K562 (cell line): ENCODE results near the gene PRSS22. TPM values are rescaled to one million over a fixed set of nuclear protein-coding genes. Genes with fewer than 3 reads are reported as not detected.

ENCODE experiments used
- ARID1B ChIP-seq: fragments of 450-650 bp; IDR thresholded peaks from 2 replicates; pipeline ENCODE4 v1.6.1; 2016; ENCODE audit warnings: antibody characterized with exemption, mild to moderate bottlenecking, inconsistent platforms
- ATF4 ChIP-seq: fragments of 450-650 bp; formaldehyde crosslinking; IDR thresholded peaks from 2 replicates; pipeline ENCODE4 v1.4.0; 2022; ENCODE audit warnings: mild to moderate bottlenecking, moderate library complexity
- CCNT2 ChIP-seq: IDR thresholded peaks from 2 replicates; pipeline ENCODE4 v1.6.1; 2011; ENCODE audit warnings: borderline replicate concordance, low read depth, mild to moderate bottlenecking, moderate library complexity, mixed read lengths, low read length; ENCODE audit not compliant: insufficient read length; ENCODE audit errors: extremely low read depth
- CXXC5 ChIP-seq: fragments of 250-450 bp; sonication (Bioruptor Pico); IDR thresholded peaks from 2 replicates; pipeline ENCODE4 v1.8.0; 2022; ENCODE audit warnings: inconsistent platforms, mild to moderate bottlenecking, moderate library complexity
- FOXP4 ChIP-seq: sonication (generic); formaldehyde crosslinking; IDR thresholded peaks from 2 replicates; pipeline ENCODE4 v1.8.0; 2022; ENCODE audit warnings: mild to moderate bottlenecking, missing genetic modification reagents, borderline replicate concordance
- HNRNPL ChIP-seq: fragments of 200-400 bp; formaldehyde crosslinking; IDR thresholded peaks from 2 replicates; pipeline ENCODE4 v1.6.1; 2017; ENCODE audit warnings: low read depth, mild to moderate bottlenecking, low read length
- NCOA6 ChIP-seq: fragments of 450-650 bp; IDR thresholded peaks from 2 replicates; pipeline ENCODE4 v1.6.1; 2017; ENCODE audit warnings: mild to moderate bottlenecking
- NKRF ChIP-seq: fragments of 450-650 bp; IDR thresholded peaks from 2 replicates; pipeline ENCODE4 v1.6.1; 2016; ENCODE audit warnings: borderline replicate concordance
- USF1 ChIP-seq: sonication (generic); formaldehyde crosslinking; IDR thresholded peaks from 2 replicates; pipeline ENCODE4 v1.9.0; 2022; ENCODE audit warnings: mild to moderate bottlenecking, missing genetic modification reagents
- VEZF1 ChIP-seq: fragments of 200-800 bp; sonication (Bioruptor generic); IDR thresholded peaks from 2 replicates; pipeline ENCODE4 v1.6.1; 2017; ENCODE audit warnings: missing genetic modification characterization, missing compliant biosample characterization
- ZNF239 ChIP-seq: fragments of 250-450 bp; sonication (Bioruptor Pico); IDR thresholded peaks from 2 replicates; pipeline ENCODE4 v1.4.0; 2020; ENCODE audit warnings: mild to moderate bottlenecking
- polyA plus RNA-seq, 8 experiments: library from polyadenylated mRNA; depleted of rRNA in 4 of 8; stranded (reverse) in 5 of 8; unstranded in 3 of 8; fragments of >200 nt; fragmentation: Nextera tagmentation in 2 of 8; fragmentation: Illumina TruSeq in 1 of 8; extraction: Ambion mirVana in 2 of 8; extraction: Trizol in 1 of 8; gene quantifications; 2 replicates each; pipeline versions ENCODE4 v1.2.1 to v1.2.3, GENCODE V29; 2011 to 2014; ENCODE audit warnings: inconsistent platforms in 1 of 8, missing spikeins in 1 of 8
- total RNA-seq, 7 experiments: library from RNA; depleted of rRNA in 6 of 7; stranded (reverse); fragments of >200 nt in 6 of 7; fragmentation: Illumina TruSeq in 2 of 7; extraction: Trizol in 2 of 7; gene quantifications; 2 replicates each; pipeline versions ENCODE4 v1.2.1 to v1.2.3, GENCODE V29; 2011 to 2021; ENCODE audit warnings: low replicate concordance in 1 of 7

The PRSS22 gene
- total and polyA plus RNA-seq, 9 of the 15 experiments (the other 6 are each of a cell fraction or from before 2014, with no cell fraction given) = 0.13 to 0.42 TPM; not detected in 7

GRCh38 chr16:2817340-2818271 is 40.4 kb downstream of the PRSS22 start (continued):
- TF ChIP-seq VEZF1 (CRISPR knock-in tag) = peak; percentile 76
- TF ChIP-seq NCOA6 = no peak
- TF ChIP-seq CCNT2 = peak; percentile 15
- peak; percentile 85; the same call in 1 of the 2 replicates for TF ChIP-seq NKRF
- TF ChIP-seq HNRNPL = no peak
- no peak for TF ChIP-seq ZNF239 (CRISPR knock-in tag)
- no peak for TF ChIP-seq ARID1B
- TF ChIP-seq USF1 = peak; percentile 66
- TF ChIP-seq FOXP4 (CRISPR knock-in tag) = no peak
- TF ChIP-seq ATF4 (CRISPR knock-in tag) = no peak
- TF ChIP-seq CXXC5 (CRISPR knock-in tag) = peak; percentile 8; the same call in 1 of the 2 replicates
